ENCODE data around the gene EXOC6. TPM values are rescaled to one million over a fixed set of nuclear protein-coding genes. Genes with fewer than 3 reads are reported as not detected.
"Not testable (repeated sequence)": the region's sequence is repeated elsewhere in the genome, so short reads cannot be mapped to it uniquely, and the experiment has no call there.

Gene EXOC6
- total and polyA plus RNA-seq, 11 donors = 5.8 to 12.3 (median 9.9) TPM

- intact Hi-C loops (cut with DNase I) = no loop called here
- no peak for TF ChIP-seq POLR2A (IDR thresholded peaks at IDR 0.05)
- no peak for TF ChIP-seq CTCF (IDR thresholded peaks at IDR 0.05)
These were observed 49.6 kb downstream of the EXOC6 start for GRCh38 chr10:92897916-92898315.

GRCh38 chr10:92901819-92902251 is 53.5 kb downstream of the EXOC6 start:
- H3K9me3 ChIP-seq = no peaks in the 10 kb centered on the region
- H3K4me1 ChIP-seq = no peaks in the 10 kb centered on the region
- no peak for ATAC-seq
- no peak overlapping the region for H3K4me3 ChIP-seq
- no peak for DNase-seq
- WGBS, 4 donors = 97 to 100% (median 99%) methylated on average over 3 of the region's 3 CpGs
- no peak overlapping the region for H3K27ac ChIP-seq
- intact Hi-C loops (cut with DNase I) = no loop called here
- no peaks in the 10 kb centered on the region for H3K27me3 ChIP-seq
- TF ChIP-seq POLR2A (IDR thresholded peaks at IDR 0.05) (no peak), CTCF (IDR thresholded peaks at IDR 0.05) (no peak)
- peaks cover 0 to 24% (median 13%) of the 10 kb centered on the region in 9 donors for H3K36me3 ChIP-seq

More at GRCh38 chr10:92897916-92898315, 49.6 kb downstream of the EXOC6 start:
- Histone ChIP-seq H3K27ac (no peak overlapping the region), H3K4me3 (no peak overlapping the region), H3K9me3 (no peaks in the 10 kb centered on the region), H3K36me3 (peaks cover 0 to 28% (median 13%) of the 10 kb centered on the region in 9 donors), H3K4me1 (no peaks in the 10 kb centered on the region), H3K27me3 (no peaks in the 10 kb centered on the region)
- DNase-seq (no peak), ATAC-seq (no peak)
- WGBS, 4 donors = 90 to 94% (median 92%) methylated on average over 5 of the region's 5 CpGs

- no peak for DNase-seq
- no peaks in the 10 kb centered on the region for H3K9me3 ChIP-seq
- H3K27ac ChIP-seq = no peak overlapping the region
- WGBS, 4 donors = 85 to 95% (median 95%) methylated on average over 1 of the region's 1 CpG
- TF ChIP-seq CTCF (IDR thresholded peaks at IDR 0.05) = no peak
- TF ChIP-seq POLR2A (IDR thresholded peaks at IDR 0.05) = no peak
- H3K4me3 ChIP-seq = no peak overlapping the region
- no peak for ATAC-seq
- H3K4me1 ChIP-seq = no peaks in the 10 kb centered on the region
- intact Hi-C loops (cut with DNase I) = no loop called here
- no peaks in the 10 kb centered on the region for H3K27me3 ChIP-seq
- peaks cover 0 to 14% (median 2%) of the 10 kb centered on the region in 9 donors for H3K36me3 ChIP-seq
These were observed 55.3 kb downstream of the EXOC6 start for GRCh38 chr10:92903633-92904032.

- DNase-seq = no peak
- Histone ChIP-seq H3K4me1 (peaks cover 0 to 3% (median 0%) of the 10 kb centered on the region in 12 donors), H3K4me3 (no peak overlapping the region), H3K36me3 (peaks cover 0 to 35% (median 10%) of the 10 kb centered on the region in 9 donors), H3K27ac (no peak overlapping the region), H3K9me3 (no peaks in the 10 kb centered on the region), H3K27me3 (no peaks in the 10 kb centered on the region)
- 96 to 98% (median 96%) methylated on average over 4 of the region's 4 CpGs for WGBS, 4 donors
- TF ChIP-seq CTCF (IDR thresholded peaks at IDR 0.05) = no peak
- TF ChIP-seq POLR2A (IDR thresholded peaks at IDR 0.05) = no peak
- no peak for ATAC-seq
- intact Hi-C loops (cut with DNase I) = no loop called here
These were observed 59.0 kb downstream of the EXOC6 start for GRCh38 chr10:92907280-92907679.

- ATAC-seq; intact Hi-C loops (cut with DNase I): not testable (repeated sequence)
These were observed 64.3 kb downstream of the EXOC6 start for GRCh38 chr10:92912631-92913030.

More at GRCh38 chr10:92912631-92913030, 64.3 kb downstream of the EXOC6 start:
- Histone ChIP-seq H3K36me3 (peaks cover 0 to 39% (median 11%) of the 10 kb centered on the region in 9 donors), H3K4me1 (peaks cover 0 to 16% (median 2%) of the 10 kb centered on the region in 12 donors), H3K27ac (peak overlapping the region in 1 of 12 donors; percentile 40)
- H3K4me3 ChIP-seq, H3K9me3 ChIP-seq, H3K27me3 ChIP-seq, DNase-seq: not testable (repeated sequence)
- 41 to 47% (median 43%) methylated on average over 4 of the region's 4 CpGs for WGBS, 4 donors

Measured in heart left ventricle (tissue), 16 donors.